VCaP (cell line): ENCODE measurements around the gene CDKN2AIPNL.

ENCODE experiments used
- H3K27ac ChIP-seq: fragments of 450-650 bp; 2 replicates; pipeline ENCODE4 v1.5.1; 2017
- CTCF ChIP-seq: fragments of 450-650 bp; conservative IDR thresholded peaks from 2 replicates; pipeline ENCODE4 v1.5.1; 2017; ENCODE audit warnings: mild to moderate bottlenecking, moderate library complexity

Gene CDKN2AIPNL

GRCh38 chr5:134437340-134437846 lies 25.7 kb upstream of the CDKN2AIPNL start:
- TF ChIP-seq CTCF, result no peak
- peak overlapping the region; percentile 68 for H3K27ac ChIP-seq

- TF ChIP-seq CTCF, result no peak
- peak overlapping the region; percentile 68 for H3K27ac ChIP-seq
These were observed 25.1 kb upstream of the CDKN2AIPNL start for GRCh38 chr5:134436523-134437339.

GRCh38 chr5:134435560-134435959 lies 23.9 kb upstream of the CDKN2AIPNL start:
- no peak for TF ChIP-seq CTCF

DNA sequence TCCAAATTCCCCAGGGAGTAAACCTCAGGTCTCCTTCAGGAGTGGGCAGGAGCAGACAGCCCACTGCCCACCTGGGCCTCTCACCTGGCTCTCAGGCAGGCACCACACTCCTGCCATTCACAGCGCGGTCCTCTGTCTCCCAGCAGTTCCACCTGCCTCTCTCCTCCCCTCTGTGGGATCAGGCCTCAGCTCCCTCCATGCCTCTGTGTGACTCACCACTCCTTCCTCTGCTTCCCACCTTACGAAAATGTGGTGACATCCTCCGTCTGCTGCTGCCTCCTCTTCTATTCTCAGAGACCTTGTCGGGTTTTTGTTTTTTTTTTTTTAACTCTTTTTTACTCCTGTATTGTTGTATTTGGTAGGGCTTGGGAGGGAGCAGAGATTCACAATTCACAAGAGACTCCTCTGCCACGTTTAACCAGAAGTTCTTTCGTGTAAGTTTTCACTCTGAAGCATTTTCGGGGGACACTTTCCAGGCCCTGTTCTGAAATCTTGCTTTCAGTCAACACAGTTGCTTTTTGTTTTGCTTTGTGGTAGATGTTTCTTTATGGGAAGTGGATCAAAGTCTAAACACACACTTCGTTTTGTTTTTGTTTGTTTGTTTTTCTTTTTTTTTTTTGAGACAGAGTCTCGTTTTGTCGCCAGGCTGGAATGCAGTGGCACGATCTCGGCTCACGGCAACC lies 21.1 kb upstream of the CDKN2AIPNL start:
- TF ChIP-seq CTCF, result no peak

More at GRCh38 chr5:134435560-134435959, 23.9 kb upstream of the CDKN2AIPNL start:
- no peak overlapping the region for H3K27ac ChIP-seq

DNA sequence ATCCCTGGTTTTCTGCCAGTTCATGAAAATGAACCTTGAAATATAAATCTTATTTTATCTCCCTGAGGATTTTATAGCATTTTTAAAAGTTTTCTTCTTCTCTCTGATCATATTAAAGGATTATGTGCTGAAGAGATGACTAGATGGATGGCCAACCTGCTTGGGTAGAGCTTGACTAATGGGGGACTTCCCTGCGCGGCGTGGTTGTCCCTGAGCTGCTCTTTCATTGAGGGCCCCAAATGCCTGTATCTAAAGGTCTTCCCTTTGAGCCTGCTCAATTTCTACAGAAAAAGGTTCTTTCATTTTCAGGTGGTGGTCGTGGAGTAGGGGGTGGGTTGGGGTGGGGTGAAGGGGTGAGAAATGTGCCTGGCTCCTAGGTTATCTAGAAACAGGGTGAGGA lies 20.5 kb upstream of the CDKN2AIPNL start:
- no peak for TF ChIP-seq CTCF
- no peak overlapping the region for H3K27ac ChIP-seq

More for the DNA sequence above, 21.1 kb upstream of the CDKN2AIPNL start:
- no peak overlapping the region for H3K27ac ChIP-seq

GRCh38 chr5:134430001-134430569 lies 18.4 kb upstream of the CDKN2AIPNL start:
- no peak overlapping the region for H3K27ac ChIP-seq

More at GRCh38 chr5:134430001-134430569, 18.4 kb upstream of the CDKN2AIPNL start:
- TF ChIP-seq CTCF, result no peak
